ENCODE results near the gene CCND2. TPM values are rescaled to one million over a fixed set of nuclear protein-coding genes. Genes with fewer than 3 reads are reported as not detected.

Gene CCND2
- total and polyA plus RNA-seq, 4 donors = 0.50 to 16.5 (median 3.0) TPM

DNA sequence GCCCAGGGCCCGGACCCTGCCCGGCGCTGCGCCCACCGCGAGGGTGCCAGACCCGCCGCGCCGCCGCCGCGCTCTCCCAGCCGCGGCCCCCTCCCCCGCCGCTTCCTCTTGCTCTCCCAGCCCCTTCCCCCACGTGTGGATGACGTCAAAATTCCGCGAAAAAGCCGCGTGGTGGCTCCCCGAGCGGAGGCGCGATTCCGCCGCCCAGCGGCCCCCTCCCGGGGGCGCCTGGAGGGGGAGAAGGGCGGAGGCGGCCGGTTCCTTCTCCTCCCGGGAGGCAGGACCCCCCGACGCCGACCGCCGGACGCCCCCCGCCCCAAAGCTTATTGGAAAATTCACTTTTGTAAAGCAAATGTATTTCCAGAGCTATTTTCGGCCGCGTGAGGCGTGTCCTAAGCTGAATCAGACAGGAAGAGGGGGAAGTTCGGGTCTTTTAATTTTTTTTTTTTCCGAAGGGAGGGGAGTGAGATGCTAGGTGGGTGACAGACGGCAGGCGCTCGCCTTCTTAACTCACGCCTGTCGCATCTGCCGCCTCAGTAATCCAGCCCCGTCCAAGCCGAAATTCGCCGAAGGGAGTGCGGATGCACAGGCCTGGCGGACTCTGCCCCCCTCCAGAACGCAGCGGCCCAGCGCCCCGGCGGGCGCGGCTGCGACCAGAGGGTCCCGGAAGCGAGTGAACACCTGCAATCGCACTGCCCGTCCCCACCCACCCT is 4.1 kb upstream of the CCND2 start:
- DNase-seq (ENCODE audit: low spot score) = peak; percentile 62
- Histone ChIP-seq H3K4me3 (ENCODE audit: low read depth in 1 of 3, low read length in 3 of 3) (peak overlapping the region in 1 of 3 donors; percentile 43), H3K9me3 (ENCODE audit: control insufficient read depth in 4 of 4, low read length in 3 of 4) (no peaks in the 10 kb centered on the region), H3K36me3 (ENCODE audit: control insufficient read depth in 4 of 4, insufficient read depth in 3 of 4, low read depth in 1 of 4, low read length in 3 of 4) (no peaks in the 10 kb centered on the region), H3K27ac (ENCODE audit: low read depth in 1 of 2, low read length in 2 of 2) (peak overlapping the region; percentile 26 to 65), H3K9ac (ENCODE audit: low read depth in 1 of 2, low read length in 2 of 2) (peak overlapping the region in 1 of 2 donors; percentile 36), H3K4me1 (ENCODE audit: control insufficient read depth in 4 of 4, insufficient read depth in 4 of 4, low read length in 3 of 4) (peaks cover 24 to 47% (median 31%) of the 10 kb centered on the region in 4 donors), H3K27me3 (ENCODE audit: control insufficient read depth in 4 of 4, insufficient read depth in 4 of 4, low read length in 3 of 4) (peaks cover 2 to 22% (median 11%) of the 10 kb centered on the region in 4 donors)
- WGBS = 3% methylated on average over 73 of the region's 73 CpGs
- TF ChIP-seq GABPA (IDR thresholded peaks at IDR 0.05 in 1 of 2, conservative IDR thresholded peaks at IDR 0.05 in 1 of 2) = no peak
- no peak for TF ChIP-seq TAF1 (conservative IDR thresholded peaks at IDR 0.05)
- no peak for TF ChIP-seq JUND (IDR thresholded peaks at IDR 0.05)
- TF ChIP-seq RXRA (IDR thresholded peaks at IDR 0.05) = no peak
- TF ChIP-seq EGR1 (IDR thresholded peaks at IDR 0.05; ENCODE audit: low read depth in 2 of 2) = no peak
- TF ChIP-seq RAD21 (IDR thresholded peaks at IDR 0.05) = no peak
- TF ChIP-seq, protein P1, sequence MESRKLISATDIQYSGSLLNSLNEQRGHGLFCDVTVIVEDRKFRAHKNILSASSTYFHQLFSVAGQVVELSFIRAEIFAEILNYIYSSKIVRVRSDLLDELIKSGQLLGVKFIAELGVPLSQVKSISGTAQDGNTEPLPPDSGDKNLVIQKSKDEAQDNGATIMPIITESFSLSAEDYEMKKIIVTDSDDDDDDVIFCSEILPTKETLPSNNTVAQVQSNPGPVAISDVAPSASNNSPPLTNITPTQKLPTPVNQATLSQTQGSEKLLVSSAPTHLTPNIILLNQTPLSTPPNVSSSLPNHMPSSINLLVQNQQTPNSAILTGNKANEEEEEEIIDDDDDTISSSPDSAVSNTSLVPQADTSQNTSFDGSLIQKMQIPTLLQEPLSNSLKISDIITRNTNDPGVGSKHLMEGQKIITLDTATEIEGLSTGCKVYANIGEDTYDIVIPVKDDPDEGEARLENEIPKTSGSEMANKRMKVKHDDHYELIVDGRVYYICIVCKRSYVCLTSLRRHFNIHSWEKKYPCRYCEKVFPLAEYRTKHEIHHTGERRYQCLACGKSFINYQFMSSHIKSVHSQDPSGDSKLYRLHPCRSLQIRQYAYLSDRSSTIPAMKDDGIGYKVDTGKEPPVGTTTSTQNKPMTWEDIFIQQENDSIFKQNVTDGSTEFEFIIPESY (IDR thresholded peaks at IDR 0.05) = no peak
- TF ChIP-seq, protein P2, sequence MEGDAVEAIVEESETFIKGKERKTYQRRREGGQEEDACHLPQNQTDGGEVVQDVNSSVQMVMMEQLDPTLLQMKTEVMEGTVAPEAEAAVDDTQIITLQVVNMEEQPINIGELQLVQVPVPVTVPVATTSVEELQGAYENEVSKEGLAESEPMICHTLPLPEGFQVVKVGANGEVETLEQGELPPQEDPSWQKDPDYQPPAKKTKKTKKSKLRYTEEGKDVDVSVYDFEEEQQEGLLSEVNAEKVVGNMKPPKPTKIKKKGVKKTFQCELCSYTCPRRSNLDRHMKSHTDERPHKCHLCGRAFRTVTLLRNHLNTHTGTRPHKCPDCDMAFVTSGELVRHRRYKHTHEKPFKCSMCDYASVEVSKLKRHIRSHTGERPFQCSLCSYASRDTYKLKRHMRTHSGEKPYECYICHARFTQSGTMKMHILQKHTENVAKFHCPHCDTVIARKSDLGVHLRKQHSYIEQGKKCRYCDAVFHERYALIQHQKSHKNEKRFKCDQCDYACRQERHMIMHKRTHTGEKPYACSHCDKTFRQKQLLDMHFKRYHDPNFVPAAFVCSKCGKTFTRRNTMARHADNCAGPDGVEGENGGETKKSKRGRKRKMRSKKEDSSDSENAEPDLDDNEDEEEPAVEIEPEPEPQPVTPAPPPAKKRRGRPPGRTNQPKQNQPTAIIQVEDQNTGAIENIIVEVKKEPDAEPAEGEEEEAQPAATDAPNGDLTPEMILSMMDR (IDR thresholded peaks at IDR 0.05; ENCODE audit: low read depth, low read length, missing input control) = no peak
- TF ChIP-seq HNF4A (conservative IDR thresholded peaks at IDR 0.05) = no peak
- no peak for TF ChIP-seq ATF3 (IDR thresholded peaks at IDR 0.05)
- TF ChIP-seq, protein P3, sequence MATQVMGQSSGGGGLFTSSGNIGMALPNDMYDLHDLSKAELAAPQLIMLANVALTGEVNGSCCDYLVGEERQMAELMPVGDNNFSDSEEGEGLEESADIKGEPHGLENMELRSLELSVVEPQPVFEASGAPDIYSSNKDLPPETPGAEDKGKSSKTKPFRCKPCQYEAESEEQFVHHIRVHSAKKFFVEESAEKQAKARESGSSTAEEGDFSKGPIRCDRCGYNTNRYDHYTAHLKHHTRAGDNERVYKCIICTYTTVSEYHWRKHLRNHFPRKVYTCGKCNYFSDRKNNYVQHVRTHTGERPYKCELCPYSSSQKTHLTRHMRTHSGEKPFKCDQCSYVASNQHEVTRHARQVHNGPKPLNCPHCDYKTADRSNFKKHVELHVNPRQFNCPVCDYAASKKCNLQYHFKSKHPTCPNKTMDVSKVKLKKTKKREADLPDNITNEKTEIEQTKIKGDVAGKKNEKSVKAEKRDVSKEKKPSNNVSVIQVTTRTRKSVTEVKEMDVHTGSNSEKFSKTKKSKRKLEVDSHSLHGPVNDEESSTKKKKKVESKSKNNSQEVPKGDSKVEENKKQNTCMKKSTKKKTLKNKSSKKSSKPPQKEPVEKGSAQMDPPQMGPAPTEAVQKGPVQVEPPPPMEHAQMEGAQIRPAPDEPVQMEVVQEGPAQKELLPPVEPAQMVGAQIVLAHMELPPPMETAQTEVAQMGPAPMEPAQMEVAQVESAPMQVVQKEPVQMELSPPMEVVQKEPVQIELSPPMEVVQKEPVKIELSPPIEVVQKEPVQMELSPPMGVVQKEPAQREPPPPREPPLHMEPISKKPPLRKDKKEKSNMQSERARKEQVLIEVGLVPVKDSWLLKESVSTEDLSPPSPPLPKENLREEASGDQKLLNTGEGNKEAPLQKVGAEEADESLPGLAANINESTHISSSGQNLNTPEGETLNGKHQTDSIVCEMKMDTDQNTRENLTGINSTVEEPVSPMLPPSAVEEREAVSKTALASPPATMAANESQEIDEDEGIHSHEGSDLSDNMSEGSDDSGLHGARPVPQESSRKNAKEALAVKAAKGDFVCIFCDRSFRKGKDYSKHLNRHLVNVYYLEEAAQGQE (IDR thresholded peaks at IDR 0.05) = no peak
- no peak for TF ChIP-seq SP1 (IDR thresholded peaks at IDR 0.05)
- no peak for TF ChIP-seq NR2F2 (IDR thresholded peaks at IDR 0.05)
- TF ChIP-seq MAX (IDR thresholded peaks at IDR 0.05) = no peak
- TF ChIP-seq HNF4G (IDR thresholded peaks at IDR 0.05) = no peak
